GM19397 (cell line): ENCODE results near the gene F5.
A peak's percentile ranks its signal among the peaks of the same experiment; 100 is the strongest.
"Not testable (repeated sequence)": the region's sequence is repeated elsewhere in the genome, so short reads cannot be mapped to it uniquely, and the experiment has no call there.

Experiments
- ATAC-seq: cut with Tn5 transposase; IDR thresholded peaks from one replicate; pipeline ENCODE4 v1.9.1; 2021; ENCODE audit warnings: mild to moderate bottlenecking, moderate library complexity; ENCODE audit not compliant: unreplicated experiment

Gene F5

DNA sequence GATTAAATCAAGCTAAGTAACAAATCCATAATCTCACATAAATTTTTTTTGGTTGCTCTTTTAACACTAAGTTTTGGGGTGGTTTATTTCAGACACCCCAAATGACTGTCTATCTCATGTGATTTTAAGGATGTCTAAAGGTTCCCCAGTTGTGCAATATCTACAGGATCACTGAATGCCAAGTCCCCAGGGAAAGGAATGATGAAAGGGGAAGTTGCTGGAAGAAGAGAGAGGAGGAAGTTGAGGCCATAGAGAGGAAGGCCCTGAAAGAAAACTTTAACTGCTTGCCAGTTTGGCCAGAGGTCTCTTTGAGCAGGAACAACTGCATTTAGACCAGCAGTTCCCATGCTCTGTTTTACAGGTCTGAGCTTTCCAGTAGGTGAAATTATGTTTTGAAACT lies 73.1 kb downstream of the F5 start:
- ATAC-seq = no peak

GRCh38 chr1:169511316-169512005 lies 74.8 kb downstream of the F5 start:
- no peak for ATAC-seq

GRCh38 chr1:169510060-169510459 lies 76.2 kb downstream of the F5 start:
- ATAC-seq = no peak

DNA sequence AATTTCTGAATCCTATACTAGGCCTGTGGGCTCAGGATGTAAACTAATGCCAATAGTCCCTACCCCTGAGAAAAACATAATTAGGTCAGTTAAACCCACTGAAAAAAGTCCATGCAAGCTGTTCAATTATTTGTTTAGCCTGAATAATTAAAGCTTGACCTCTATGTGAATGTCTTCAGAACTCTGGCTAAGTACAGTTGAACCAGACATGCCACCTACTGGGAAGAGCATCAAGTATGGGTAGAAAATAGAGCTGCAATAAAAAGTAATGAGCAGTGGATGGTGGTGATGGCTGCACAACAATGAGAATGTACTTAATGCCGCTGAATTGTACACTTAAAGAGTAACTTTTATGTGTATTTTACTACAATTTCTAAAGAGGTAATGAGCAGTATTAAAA lies 76.9 kb downstream of the F5 start:
- no peak for ATAC-seq

DNA sequence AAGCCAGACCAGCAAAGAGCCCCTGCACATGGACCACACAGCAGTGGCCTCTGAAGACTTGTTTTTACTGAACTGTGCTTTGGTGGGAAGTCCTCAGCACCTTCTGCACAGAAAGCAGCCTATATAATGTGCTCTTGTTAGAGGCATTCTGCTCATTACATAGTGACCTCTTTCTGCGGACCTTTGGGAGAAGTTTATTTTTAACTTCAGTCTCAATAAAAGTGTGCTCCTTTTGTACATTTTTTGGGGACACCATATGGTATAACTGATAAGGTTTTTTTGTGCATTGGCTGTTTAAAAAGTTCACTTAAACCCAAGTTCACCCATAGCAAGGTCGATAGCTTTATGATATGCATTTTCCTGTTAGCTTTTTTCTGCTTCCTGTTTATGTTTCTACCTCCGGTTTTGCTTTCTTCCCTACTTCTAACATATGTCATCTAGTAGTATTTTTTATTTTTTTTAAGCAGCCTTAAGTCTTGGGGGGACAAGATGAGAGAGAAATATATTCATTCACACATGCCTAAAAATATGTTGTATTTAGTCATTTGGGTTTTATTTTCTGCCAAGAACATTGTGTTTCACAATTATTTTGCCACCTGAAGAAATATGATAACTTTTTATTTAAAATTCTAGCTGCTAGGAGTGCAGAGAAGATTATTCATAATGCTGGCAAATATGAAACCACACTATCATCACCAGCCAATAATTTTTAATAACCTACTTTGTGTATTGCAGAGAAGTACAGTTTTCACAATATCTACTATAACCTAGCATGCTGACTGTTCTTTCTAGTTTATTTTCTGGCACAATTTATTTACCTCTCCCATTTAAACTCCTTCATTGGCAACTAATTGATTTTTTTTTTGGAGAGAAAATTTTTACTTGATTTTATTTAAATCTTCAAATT lies 77.6 kb downstream of the F5 start:
- no peak for ATAC-seq

- no peak for ATAC-seq
These were observed 78.9 kb downstream of the F5 start for GRCh38 chr1:169507413-169507812.

DNA sequence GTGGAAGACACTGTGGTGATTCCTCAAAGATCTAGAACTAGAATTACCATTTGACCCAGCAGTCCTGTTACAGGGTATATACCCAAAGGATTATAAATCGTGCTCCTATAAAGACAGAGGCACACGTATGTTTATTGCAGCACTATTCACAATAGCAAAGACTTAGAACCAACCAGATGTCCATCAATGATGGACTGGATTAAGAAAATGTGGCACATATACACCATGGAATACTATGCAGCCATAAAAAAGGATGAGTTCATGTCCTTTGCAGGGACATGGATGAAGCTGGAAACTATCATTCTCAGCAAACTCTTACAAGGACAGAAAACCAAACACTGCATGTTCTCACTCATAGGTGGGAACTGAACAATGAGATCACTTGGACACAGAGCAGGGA lies 82.7 kb downstream of the F5 start:
- not testable (repeated sequence) for ATAC-seq

GRCh38 chr1:169499807-169500206 lies 86.5 kb downstream of the F5 start:
- no peak for ATAC-seq

- no peak for ATAC-seq
These were observed 89.0 kb downstream of the F5 start for GRCh38 chr1:169497317-169497716.

DNA sequence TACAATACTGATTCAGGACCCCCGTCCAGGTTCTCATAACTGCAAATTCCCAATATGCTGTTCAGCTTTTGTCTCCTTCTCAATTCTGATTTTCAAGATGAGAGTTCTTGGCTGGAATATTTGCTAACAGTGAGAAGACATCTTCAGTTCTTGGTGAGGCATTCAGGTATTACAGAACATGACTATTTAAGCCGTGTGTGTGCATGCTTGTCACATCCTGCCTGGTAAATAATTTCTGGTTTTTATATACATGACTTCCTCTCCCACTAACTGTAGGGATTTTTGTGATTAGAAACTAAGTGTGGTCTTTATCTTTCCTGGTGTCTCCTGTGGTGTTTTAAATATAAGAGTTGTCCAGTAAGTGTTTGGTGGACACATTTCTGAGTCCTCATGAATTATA lies 90.4 kb downstream of the F5 start:
- no peak for ATAC-seq

- ATAC-seq = no peak
These were observed 91.1 kb downstream of the F5 start for GRCh38 chr1:169495046-169495775.

- ATAC-seq = no peak
These were observed 91.9 kb downstream of the F5 start for GRCh38 chr1:169494343-169494742.

DNA sequence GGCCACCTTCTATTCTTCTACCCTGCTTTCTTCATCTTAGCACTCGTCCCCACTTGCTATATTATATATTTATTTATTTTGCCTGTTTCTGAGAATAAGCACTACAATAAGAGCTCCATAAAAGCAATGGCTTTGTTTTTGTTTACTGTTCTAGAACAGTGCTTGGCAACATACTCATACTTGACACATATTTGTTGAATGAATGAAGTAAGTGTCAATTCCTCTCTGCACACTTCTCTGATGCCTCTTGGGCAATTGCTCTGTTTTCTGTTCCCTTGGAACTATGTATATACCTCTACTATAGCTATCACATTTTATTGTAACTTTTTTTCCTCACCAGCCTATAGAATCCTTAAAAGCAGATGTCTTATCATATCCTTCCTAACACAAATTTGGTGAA lies 93.0 kb downstream of the F5 start:
- ATAC-seq = no peak

DNA sequence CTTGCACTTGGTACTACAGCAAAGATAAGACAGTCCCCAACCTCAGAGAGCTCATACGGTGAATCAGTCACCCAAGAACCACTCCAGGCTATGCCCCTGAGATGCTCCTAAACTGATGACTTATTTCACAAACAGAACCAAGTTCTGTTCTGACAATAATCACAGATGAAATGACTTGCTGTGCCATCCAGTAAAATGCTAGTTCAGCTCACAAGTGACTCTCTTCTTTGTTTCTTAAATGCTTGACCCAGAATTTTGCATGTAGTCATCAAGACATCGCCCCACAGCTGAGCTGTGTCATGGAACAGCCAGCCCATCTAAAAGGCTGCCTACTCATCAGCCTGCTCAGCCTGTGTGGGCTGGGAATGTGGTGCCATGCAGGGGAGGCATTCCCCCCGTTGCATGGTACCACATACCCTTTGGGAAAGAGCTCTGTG lies 94.4 kb downstream of the F5 start:
- ATAC-seq = peak; percentile 61

GRCh38 chr1:169488157-169488556 lies 98.1 kb downstream of the F5 start:
- no peak for ATAC-seq

GRCh38 chr1:169487561-169487960 lies 98.7 kb downstream of the F5 start:
- ATAC-seq = no peak

DNA sequence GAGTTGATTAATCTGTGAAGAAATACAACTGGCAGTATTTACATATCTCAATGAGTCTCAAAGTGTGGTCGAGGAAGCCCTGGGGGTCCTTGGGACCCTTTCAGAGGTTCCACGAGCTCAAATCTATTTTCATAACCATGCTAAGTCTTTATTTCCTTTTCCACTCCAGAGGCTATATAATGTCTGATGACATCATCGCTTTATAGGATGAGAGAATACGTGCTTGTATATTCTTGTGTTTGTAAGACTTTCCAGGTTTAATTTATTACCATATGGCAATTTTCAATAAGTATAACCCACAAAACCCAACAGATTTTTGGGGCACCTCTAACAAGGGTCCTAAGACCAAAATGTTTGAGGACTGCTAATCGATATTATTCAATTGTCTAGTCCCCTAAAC lies 99.1 kb downstream of the F5 start:
- no peak for ATAC-seq

GRCh38 chr1:169486281-169487051 lies 99.8 kb downstream of the F5 start:
- ATAC-seq = no peak

GRCh38 chr1:169485431-169486280 lies 100.6 kb downstream of the F5 start, which contains the start of gene SLC19A2:
SLC19A2 (minus strand) TSS chr1:169485944; CDS start chr1:169485766, 178 bp downstream.
- ATAC-seq = peak; percentile 98
